ENCODE data around the gene PODXL2.
A peak's percentile ranks its signal among the peaks of the same experiment; 100 is the strongest.
"Not testable (repeated sequence)": the region's sequence is repeated elsewhere in the genome, so short reads cannot be mapped to it uniquely, and the experiment has no call there.

Gene PODXL2

DNA sequence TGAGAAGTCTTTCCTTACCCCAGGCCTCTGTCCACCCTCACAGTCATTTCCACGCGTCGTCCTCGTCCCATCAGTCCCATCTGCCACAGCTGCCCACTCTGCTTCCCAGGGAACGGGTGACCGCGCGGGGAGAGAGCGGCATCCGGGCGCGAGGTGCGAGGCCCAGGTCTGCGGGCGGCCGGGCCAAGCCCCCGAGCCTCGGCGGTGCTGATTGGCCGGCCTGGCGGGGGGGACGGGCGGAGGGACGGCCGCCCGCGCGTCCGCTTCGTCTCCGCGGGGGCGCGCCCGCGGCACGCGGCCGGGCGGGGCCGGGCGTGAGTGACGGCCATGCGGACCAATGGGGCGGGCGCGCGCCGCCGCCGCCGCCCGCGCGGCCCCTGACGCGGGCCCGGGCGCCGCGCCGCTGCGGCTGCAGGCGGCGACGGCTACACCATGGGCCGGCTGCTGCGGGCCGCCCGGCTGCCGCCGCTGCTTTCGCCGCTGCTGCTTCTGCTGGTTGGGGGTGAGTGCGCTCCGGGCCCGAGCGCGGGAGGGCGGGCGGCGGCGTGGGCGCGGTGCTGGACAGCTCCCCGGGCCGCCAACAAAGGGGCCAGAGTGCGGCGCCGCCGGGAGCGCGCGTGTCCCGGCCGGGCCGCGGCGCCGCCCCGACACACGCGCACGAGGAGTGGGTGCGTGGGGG is at the start of gene PODXL2:
Gene PODXL2, plus strand, starts transcription at position 398 of the 679 bp plus-strand sequence. Its CDS starts 35 bp downstream, at position 433.
- DNase-seq, result peak; percentile 43
- peak; percentile 38 for ATAC-seq

- no peak for DNase-seq
- ATAC-seq, result no peak
Measured at GRCh38 chr3:127580327-127581060, 48.5 kb upstream of the PODXL2 start.

GRCh38 chr3:127584734-127585133 is 44.3 kb upstream of the PODXL2 start:
- DNase-seq (no peak), ATAC-seq (no peak)

- DNase-seq (no peak), ATAC-seq (no peak)
Measured at GRCh38 chr3:127585163-127585812, 43.7 kb upstream of the PODXL2 start.

DNA sequence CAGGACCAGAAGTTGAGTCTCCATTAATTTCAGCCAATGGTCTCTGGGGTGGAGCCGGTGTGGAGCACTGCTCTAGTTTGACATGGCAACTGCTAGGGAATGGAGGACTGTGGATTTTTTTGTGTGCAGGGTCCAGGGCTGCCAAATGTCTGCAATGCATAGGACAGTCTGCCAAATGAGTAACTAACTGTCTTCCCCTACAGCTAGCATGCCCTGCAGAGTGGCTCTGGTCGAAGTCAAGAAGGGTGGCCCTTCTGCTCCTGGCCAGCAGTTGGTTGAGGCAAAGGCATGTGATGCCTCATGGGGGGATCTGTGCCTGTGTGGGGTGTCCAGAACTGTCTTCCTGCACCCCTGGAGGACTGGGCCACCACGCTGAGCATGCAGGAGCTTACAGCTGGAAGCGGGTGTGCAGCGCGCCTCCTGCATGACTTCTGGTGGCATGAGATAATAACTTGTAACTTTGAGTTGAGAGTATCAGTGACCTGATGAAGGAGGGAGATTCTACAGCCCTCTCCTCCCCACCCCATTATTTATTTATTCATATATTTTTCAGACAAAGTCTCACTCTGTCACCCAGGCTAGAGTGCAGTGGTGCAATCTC is 43.1 kb upstream of the PODXL2 start:
- no peak for DNase-seq
- ATAC-seq, result no peak

DNA sequence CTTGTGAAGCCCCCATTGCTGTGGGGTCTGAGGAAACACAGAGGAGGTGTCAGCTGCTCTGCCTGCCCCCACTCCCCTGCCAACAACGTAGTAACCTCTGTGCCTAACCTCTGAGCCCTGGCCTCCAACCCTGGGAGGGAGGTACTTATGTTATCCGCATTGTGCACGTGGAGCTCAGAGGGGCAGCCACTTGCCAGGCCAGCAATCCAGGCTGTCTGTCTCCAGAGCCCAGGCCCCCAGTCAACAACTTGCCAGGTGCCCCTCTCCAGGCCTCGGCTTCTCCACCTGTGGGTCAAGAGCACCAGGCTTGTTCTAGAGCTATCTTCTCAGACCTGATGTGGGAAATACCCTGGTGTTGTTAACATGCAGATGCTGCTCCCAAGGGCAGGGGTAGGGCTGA is 41.1 kb upstream of the PODXL2 start:
- ATAC-seq (no peak), DNase-seq (no peak)

- peak; percentile 51 for DNase-seq
- peak; percentile 26 for ATAC-seq
Measured at GRCh38 chr3:127588806-127589577, 40.0 kb upstream of the PODXL2 start.

DNA sequence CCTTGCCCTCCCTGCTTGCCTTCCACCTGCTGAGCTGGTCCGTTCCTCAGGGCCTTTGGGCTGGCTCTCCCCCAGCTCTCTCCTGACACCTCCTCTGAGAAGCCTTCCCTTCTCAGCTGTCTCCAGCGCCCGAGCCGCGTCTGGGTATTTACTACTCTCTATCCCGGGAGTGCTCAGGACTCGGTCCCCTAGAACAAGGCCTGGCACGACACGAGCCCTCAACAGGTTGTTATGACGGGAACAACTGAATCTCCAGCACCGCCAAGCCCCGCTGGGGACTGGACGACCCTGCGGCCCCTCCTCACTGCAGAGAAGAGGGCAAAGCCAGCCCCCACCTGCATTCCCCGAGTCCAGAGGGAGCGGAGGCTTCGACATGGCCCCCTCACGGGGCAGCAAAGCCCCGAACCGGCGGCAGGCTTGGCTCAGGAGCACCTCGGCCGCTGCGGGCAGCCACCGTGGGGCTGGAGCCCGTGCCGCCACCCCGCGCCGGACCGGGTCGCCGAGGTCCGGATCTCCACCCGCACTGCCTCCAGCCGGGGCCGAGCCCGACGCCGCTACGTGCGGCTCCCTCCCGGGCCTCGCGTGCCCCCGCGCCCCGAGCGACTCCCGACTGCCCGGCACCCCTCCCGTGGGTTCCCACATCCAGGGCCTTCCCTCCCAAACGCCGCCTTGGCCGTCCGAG is 39.2 kb upstream of the PODXL2 start:
- DNase-seq (peak; percentile 30), ATAC-seq (no peak)

DNA sequence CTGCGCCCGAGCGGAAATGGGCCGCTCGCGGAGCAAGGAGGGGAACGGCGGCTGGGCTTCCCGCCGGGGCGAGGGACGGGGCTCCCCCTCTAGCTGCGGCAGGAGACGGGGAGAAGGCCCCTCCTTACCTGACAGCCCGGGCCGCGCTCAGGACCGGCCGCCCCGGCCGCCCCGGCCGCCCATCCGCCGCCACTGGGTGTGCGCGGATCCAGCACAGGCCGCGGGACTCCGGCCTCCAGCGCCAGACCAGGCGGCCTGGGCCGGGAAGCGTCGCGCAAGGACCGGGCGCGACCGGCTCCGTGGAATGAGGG is 38.7 kb upstream of the PODXL2 start:
- DNase-seq (peak; percentile 55), ATAC-seq (peak; percentile 17)

DNA sequence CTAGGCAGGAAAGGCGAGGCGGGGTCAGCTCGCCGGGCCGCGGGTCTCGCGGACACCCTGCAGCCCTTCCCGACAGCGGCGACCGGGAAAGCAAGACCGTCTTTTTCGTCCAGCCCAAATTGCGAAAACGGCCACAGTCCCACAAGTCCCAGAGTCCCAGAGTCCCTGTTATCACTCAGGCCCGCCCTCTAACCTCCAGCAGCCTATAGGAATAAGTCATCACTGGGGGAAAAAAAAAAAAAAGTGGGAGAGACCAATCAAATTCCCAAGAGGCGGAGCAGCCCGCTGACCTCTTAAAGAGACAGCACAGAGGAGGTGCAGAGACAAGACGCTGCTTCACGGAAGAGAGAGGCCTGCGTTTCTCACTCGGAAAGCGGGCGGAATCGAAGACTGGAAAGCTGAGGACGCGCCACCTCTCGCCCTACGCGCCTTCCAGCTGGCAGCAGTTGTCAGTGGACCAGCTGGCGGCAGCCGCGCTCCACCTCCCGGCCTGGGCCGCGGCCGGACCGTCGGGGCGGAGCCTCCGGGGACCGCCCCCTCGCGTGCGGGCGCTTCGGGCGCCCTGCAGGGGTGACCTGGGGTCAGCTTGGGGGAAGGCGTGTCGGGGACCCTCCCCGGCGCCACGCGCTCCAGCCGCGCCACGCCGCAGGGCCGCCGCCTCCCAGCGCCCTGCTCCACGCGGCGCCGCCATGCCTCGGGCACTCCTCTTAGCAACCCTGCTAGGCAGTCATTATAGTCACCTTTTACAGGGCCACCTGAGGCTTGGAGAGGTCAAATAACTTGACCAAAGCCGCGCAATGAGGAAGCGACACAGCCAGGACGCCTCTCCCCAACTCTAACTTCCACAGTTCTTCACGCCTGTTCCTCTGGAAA is 38.2 kb upstream of the PODXL2 start, which contains the start of gene TPRA1:
Gene TPRA1, minus strand, starts transcription at position 141 of the 873 bp plus-strand sequence. CDS start 10,587 bp downstream, outside the sequence.
- peak; percentile 88 for ATAC-seq
- peak; percentile 77 for DNase-seq

DNA sequence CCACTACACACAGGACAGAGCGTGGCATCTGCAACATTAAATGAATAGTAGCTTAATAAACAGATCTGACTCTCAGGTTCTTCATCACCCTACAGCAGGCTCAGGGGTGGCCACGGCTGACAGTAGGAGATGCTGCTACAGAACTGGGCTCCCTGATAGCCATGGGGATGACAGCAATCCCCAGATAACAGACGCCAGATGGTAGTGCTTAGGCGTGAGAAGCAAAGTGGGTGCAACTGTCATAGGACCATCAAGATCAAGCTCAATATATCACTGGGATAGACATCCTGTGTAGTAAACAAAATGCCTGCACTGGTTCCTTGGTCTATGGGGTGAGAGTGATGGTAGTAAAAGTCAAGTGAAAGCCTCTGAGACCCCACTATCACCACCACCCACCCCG is 35.8 kb upstream of the PODXL2 start:
- no peak for ATAC-seq

GRCh38 chr3:127595303-127595702 is 33.7 kb upstream of the PODXL2 start:
- ATAC-seq, result no peak

More for the DNA sequence above, 35.8 kb upstream of the PODXL2 start:
- no peak for DNase-seq

GRCh38 chr3:127597020-127597771 is 31.8 kb upstream of the PODXL2 start:
- ATAC-seq (no peak), DNase-seq (no peak)

More at GRCh38 chr3:127595303-127595702, 33.7 kb upstream of the PODXL2 start:
- no peak for DNase-seq

GRCh38 chr3:127598841-127599570 is 30.0 kb upstream of the PODXL2 start:
- ATAC-seq, result no peak
- no peak for DNase-seq

- no peak for ATAC-seq
Measured at GRCh38 chr3:127600749-127601456, 28.1 kb upstream of the PODXL2 start.

DNA sequence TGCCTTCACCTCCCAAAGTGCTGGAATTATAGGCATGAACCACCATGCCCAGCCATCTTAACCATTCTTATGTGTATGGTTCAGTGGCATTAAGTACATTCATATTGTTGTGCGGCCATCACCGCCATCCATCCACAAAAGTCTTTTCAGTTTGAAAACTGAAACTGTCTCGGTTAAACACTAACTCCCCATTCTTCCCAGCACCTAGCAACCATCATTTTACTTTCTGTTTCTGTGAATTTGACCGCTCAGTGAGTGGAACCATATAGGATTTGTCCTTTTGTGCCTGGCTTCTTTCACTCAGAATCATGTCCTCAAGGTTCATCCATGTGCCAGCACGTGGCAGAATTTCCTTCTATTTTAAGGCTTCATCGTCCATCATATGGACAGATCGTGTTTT is 24.9 kb upstream of the PODXL2 start:
- DNase-seq (no peak), ATAC-seq (no peak)

More at GRCh38 chr3:127600749-127601456, 28.1 kb upstream of the PODXL2 start:
- DNase-seq, result no peak

DNA sequence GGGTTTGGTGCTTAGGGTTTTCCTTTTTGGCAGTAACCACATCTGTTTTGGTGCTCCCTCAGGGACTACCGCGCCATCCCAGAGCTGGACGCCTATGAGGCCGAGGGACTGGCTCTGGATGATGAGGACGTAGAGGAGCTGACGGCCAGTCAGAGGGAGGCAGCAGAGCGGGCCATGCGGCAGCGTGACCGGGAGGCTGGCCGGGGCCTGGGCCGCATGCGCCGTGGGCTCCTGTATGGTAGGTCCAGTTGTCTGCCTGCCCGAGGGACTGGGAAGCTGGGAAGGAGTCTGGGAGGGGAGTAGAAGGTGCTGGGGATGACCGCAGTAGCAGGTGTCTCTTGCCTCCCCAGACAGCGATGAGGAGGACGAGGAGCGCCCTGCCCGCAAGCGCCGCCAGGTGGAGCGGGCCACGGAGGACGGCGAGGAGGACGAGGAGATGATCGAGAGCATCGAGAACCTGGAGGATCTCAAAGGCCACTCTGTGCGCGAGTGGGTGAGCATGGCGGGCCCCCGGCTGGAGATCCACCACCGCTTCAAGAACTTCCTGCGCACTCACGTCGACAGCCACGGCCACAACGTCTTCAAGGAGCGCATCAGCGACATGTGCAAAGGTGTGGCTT is 24.3 kb upstream of the PODXL2 start:
- DNase-seq (no peak), ATAC-seq (no peak)

GRCh38 chr3:127605547-127605946 is 23.4 kb upstream of the PODXL2 start:
- not testable (repeated sequence) for DNase-seq, ATAC-seq
